Calu3 (cell line): Measurements from ENCODE around the gene RFLNA. TPM values are rescaled to one million over a fixed set of nuclear protein-coding genes. Genes with fewer than 3 reads are reported as not detected.
A peak's percentile ranks its signal among the peaks of the same experiment; 100 is the strongest.

ENCODE experiments used
- Bru-seq: library from RNA; stranded (reverse); fragments of 400-500 nt; gene quantifications from one replicate; lab custom pipeline; 2021; lab: Mats Ljungman, UMichigan
- BruChase-seq, 2 experiments: library from RNA; stranded (reverse); fragments of 400-500 nt; gene quantifications; one replicate each; lab custom pipeline; 2021; lab: Mats Ljungman, UMichigan
- BruUV-seq: library from RNA; stranded (reverse); fragments of 400-500 nt; replicated peaks from 2 replicates; lab custom pipeline; 2021; lab: Mats Ljungman, UMichigan
- CTCF ChIA-PET: fragments of 300-600 bp; sonication (Branson Sonifier 250); formaldehyde crosslinking; loops from one replicate; lab custom pipeline; 2022; ENCODE audit warnings: antibody characterized with exemption; lab: Charles Lee
- DNase-seq: peaks from one replicate; pipeline ENCODE4 v3.0.0; 2022
- H3K27ac Mint-ChIP-seq: one replicate; pipeline ENCODE4 v1.8.0; 2022; ENCODE audit warnings: mixed read lengths; ENCODE audit not compliant: unreplicated experiment
- H3K27me3 Mint-ChIP-seq: one replicate; pipeline ENCODE4 v1.8.0; 2022; ENCODE audit warnings: mixed read lengths; ENCODE audit not compliant: unreplicated experiment
- H3K36me3 Mint-ChIP-seq: one replicate; pipeline ENCODE4 v1.8.0; 2022; ENCODE audit warnings: mild to moderate bottlenecking, moderate library complexity, mixed read lengths; ENCODE audit not compliant: insufficient read depth, unreplicated experiment
- H3K4me1 Mint-ChIP-seq: one replicate; pipeline ENCODE4 v1.8.0; 2022; ENCODE audit warnings: mild to moderate bottlenecking, low read depth, mixed read lengths; ENCODE audit not compliant: unreplicated experiment
- H3K4me3 Mint-ChIP-seq: one replicate; pipeline ENCODE4 v1.8.0; 2022; ENCODE audit warnings: mild to moderate bottlenecking, low read depth, moderate library complexity, mixed read lengths; ENCODE audit not compliant: unreplicated experiment
- H3K9me3 Mint-ChIP-seq: one replicate; pipeline ENCODE4 v1.8.0; 2022; ENCODE audit warnings: low read depth, mixed read lengths; ENCODE audit not compliant: unreplicated experiment
- intact Hi-C: fragments of 100-400 bp; cut with micrococcal nuclease; formaldehyde crosslinking; loops from one replicate; pipeline ENCODE4 v1.10.0; 2022; ENCODE audit not compliant: unreplicated experiment
- long read RNA-seq: library from polyadenylated mRNA; stranded (forward); transcript quantifications from one replicate; pipeline ENCODE4 v2.0.0, GENCODE V29; 2022
- total RNA-seq: library from RNA; stranded (reverse); gene quantifications from 2 replicates; pipeline ENCODE4 v1.2.3, GENCODE V29; 2022
- TF ChIP-seq, protein P1 (sequence below): fragments of 200-600 bp; IDR thresholded peaks from one replicate; pipeline ENCODE4 v1.8.0; 2022; ENCODE audit warnings: antibody characterized with exemption; ENCODE audit not compliant: unreplicated experiment

Gene RFLNA
- not detected in 2 replicates for total RNA-seq
- not detected for Bru-seq, nascent RNA
- BruChase-seq, experiment 1, labeled RNA remaining after a 6-hour chase = percentile 3 among the genes with signal in this experiment
- BruChase-seq, experiment 2, labeled RNA remaining after a 2-hour chase = not detected
- long read RNA-seq = 0 reads

GRCh38 chr12:124294780-124295341, at the start of gene RFLNA:
Gene RFLNA, plus strand, starts transcription at chr12:124295093. Its CDS starts 337 bp downstream, at chr12:124295430.
- CTCF ChIA-PET = no interaction called here
- TF ChIP-seq, protein P1, sequence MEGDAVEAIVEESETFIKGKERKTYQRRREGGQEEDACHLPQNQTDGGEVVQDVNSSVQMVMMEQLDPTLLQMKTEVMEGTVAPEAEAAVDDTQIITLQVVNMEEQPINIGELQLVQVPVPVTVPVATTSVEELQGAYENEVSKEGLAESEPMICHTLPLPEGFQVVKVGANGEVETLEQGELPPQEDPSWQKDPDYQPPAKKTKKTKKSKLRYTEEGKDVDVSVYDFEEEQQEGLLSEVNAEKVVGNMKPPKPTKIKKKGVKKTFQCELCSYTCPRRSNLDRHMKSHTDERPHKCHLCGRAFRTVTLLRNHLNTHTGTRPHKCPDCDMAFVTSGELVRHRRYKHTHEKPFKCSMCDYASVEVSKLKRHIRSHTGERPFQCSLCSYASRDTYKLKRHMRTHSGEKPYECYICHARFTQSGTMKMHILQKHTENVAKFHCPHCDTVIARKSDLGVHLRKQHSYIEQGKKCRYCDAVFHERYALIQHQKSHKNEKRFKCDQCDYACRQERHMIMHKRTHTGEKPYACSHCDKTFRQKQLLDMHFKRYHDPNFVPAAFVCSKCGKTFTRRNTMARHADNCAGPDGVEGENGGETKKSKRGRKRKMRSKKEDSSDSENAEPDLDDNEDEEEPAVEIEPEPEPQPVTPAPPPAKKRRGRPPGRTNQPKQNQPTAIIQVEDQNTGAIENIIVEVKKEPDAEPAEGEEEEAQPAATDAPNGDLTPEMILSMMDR = no peak
- no peak for DNase-seq
- Mint-ChIP-seq H3K27me3 (peaks cover 93% of the 10 kb centered on the region), H3K4me3 (peak within 1 kb of the TSS; percentile 36), H3K27ac (no peak within 1 kb of the TSS), H3K9me3 (no peaks in the 10 kb centered on the region), H3K4me1 (no peaks in the 10 kb centered on the region), H3K36me3 (no peaks in the 10 kb centered on the region)
- intact Hi-C loops = no loop called here
- BruUV-seq = no TSS peak

DNA sequence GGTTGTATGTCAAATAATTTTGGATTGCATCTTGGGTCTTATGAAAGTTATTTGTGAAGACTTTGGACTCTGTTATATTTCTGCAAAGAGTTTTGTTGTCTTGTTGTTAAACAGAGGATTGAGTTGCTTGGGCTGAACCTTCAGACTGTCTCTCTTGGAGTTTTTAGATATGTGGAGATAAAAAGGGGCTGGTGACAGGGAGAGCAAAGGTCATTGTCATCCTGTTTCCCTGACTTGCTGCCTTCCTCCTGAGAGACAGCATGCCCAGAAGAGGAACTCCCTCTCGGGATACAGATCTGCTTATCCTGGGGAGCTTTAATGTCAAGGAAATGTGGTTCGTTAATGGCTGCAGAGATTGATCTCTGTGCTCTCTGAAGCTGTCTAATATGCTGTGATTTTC, 47.6 kb upstream of the RFLNA start:
- intact Hi-C loops = no loop called here
- H3K27me3 Mint-ChIP-seq = peaks cover 79% of the 10 kb centered on the region
- CTCF ChIA-PET = no interaction called here
- H3K4me3 Mint-ChIP-seq = no peak overlapping the region
- no peaks in the 10 kb centered on the region for H3K4me1 Mint-ChIP-seq
- no peak for DNase-seq
- H3K27ac Mint-ChIP-seq = no peak overlapping the region
- TF ChIP-seq, protein P1 = no peak
- H3K9me3 Mint-ChIP-seq = peaks cover 3% of the 10 kb centered on the region
- no TSS peak for BruUV-seq
- H3K36me3 Mint-ChIP-seq = no peaks in the 10 kb centered on the region

- intact Hi-C loops = no loop called here
- no peak for DNase-seq
- no peak overlapping the region for H3K27ac Mint-ChIP-seq
- no peaks in the 10 kb centered on the region for H3K36me3 Mint-ChIP-seq
- TF ChIP-seq, protein P1 = no peak
- CTCF ChIA-PET = no interaction called here
- peaks cover 81% of the 10 kb centered on the region for H3K27me3 Mint-ChIP-seq
- no peaks in the 10 kb centered on the region for H3K4me1 Mint-ChIP-seq
- H3K4me3 Mint-ChIP-seq = no peak overlapping the region
- H3K9me3 Mint-ChIP-seq = peaks cover 3% of the 10 kb centered on the region
- no TSS peak for BruUV-seq
These were observed 45.7 kb upstream of the RFLNA start for GRCh38 chr12:124248941-124249825.

DNA sequence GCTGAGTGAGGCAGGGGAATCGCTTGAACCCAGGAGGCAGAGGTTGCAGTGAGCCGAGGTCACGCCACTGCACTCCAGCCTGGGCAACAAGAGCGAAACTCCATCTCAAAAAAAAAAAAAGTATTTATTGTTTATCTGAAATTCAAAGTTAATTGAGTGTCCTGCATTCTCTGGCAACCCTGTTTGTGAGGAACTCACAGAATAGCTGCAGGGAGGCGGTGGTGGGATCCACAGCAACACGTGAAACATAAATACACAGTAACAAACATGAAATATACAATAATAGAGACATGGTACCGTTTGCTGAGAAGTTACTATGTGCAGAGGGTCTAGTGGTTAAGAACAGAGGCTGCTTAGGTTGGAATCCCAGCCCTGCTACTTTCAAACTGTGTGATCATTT, 43.7 kb upstream of the RFLNA start:
- no peak overlapping the region for H3K4me3 Mint-ChIP-seq
- H3K9me3 Mint-ChIP-seq = peaks cover 3% of the 10 kb centered on the region
- TF ChIP-seq, protein P1 = no peak
- peaks cover 89% of the 10 kb centered on the region for H3K27me3 Mint-ChIP-seq
- no peaks in the 10 kb centered on the region for H3K4me1 Mint-ChIP-seq
- H3K27ac Mint-ChIP-seq = no peak overlapping the region
- no peak for DNase-seq
- H3K36me3 Mint-ChIP-seq = no peaks in the 10 kb centered on the region
- no TSS peak for BruUV-seq
- CTCF ChIA-PET = no interaction called here
- intact Hi-C loops = no loop called here
